SW480 (cell line): ENCODE data around the gene ZNF771.
A peak's percentile ranks its signal among the peaks of the same experiment; 100 is the strongest.

Experiments used
- DNase-seq: peaks from one replicate; pipeline ENCODE4 v3.0.0-alpha.2; 2016; ENCODE audit warnings: low spot score

The ZNF771 gene

GRCh38 chr16:30407102-30407803 lies at the start of gene ZNF771:
Gene ZNF771 (plus strand): TSS chr16:30407606. CDS start chr16:30408054, 448 bp downstream.
- DNase-seq: peak; percentile 72

- DNase-seq: no peak
Observed at GRCh38 chr16:30357715-30358576, 49.5 kb upstream of the ZNF771 start.

- no peak for DNase-seq
Observed at GRCh38 chr16:30358577-30358936, 48.8 kb upstream of the ZNF771 start.

GRCh38 chr16:30358990-30359870 lies 48.2 kb upstream of the ZNF771 start:
- DNase-seq: no peak

- no peak for DNase-seq
Observed at GRCh38 chr16:30359871-30360170, 47.6 kb upstream of the ZNF771 start.

- no peak for DNase-seq
Observed at GRCh38 chr16:30361180-30361579, 46.2 kb upstream of the ZNF771 start.

GRCh38 chr16:30365200-30365599 lies 42.2 kb upstream of the ZNF771 start:
- DNase-seq: no peak

- DNase-seq: no peak
Observed at GRCh38 chr16:30366511-30366910, 40.9 kb upstream of the ZNF771 start.

- no peak for DNase-seq
Observed at GRCh38 chr16:30367349-30368009, 39.9 kb upstream of the ZNF771 start.

- DNase-seq: no peak
Observed at GRCh38 chr16:30368122-30368791, 39.1 kb upstream of the ZNF771 start.

GRCh38 chr16:30368792-30369090 lies 38.7 kb upstream of the ZNF771 start:
- no peak for DNase-seq

- DNase-seq: no peak
Observed at GRCh38 chr16:30369091-30369937, 38.1 kb upstream of the ZNF771 start.

GRCh38 chr16:30369938-30370455 lies 37.4 kb upstream of the ZNF771 start:
- no peak for DNase-seq

- peak; percentile 100 for DNase-seq
Observed at GRCh38 chr16:30370456-30371247, 36.8 kb upstream of the ZNF771 start, which contains the start of gene TBC1D10B. Gene TBC1D10B (minus strand): TSS chr16:30370494. CDS start chr16:30370183, 311 bp downstream.

GRCh38 chr16:30371248-30371816 lies 36.1 kb upstream of the ZNF771 start:
- no peak for DNase-seq

GRCh38 chr16:30372038-30372712 lies 35.2 kb upstream of the ZNF771 start:
- DNase-seq: no peak

- no peak for DNase-seq
Observed at GRCh38 chr16:30372725-30373124, 34.7 kb upstream of the ZNF771 start.

- DNase-seq: no peak
Observed at GRCh38 chr16:30374538-30374937, 32.9 kb upstream of the ZNF771 start, which contains the start of gene MYL11. Gene MYL11 (plus strand): TSS chr16:30374802. CDS start chr16:30374858, 56 bp downstream.
